ENCODE measurements around the gene JARID2.

DNA sequence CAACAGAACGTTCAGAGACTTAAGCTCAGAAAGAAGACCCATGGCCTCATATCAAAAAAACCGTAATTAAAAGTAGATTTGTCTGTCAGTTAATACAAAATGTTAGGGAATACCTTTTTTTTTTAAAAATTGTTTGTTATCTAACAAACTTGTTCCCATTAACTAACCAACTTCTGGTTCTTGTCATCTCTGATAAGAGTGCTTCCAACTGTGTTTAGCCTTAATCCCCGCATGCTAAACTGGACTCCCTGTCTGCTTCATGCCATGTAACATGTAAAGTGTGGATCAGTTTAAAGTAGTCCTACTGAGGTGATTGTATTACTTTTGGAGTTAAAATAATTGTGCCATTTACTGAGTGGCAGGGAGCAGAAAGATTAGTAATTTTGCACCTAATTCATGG is 6.3 kb downstream of the JARID2 start:
- no peak for TF ChIP-seq GATA2 (IDR thresholded peaks at IDR 0.05; ENCODE audit: low read depth, low read length)
- TF ChIP-seq GATA3 (IDR thresholded peaks at IDR 0.05; ENCODE audit: low read depth, low read length): no peak

All from SH-SY5Y (cell line).